GM20431 (cell line): ENCODE data around the gene ACTL7A.

ENCODE experiments used
- in situ Hi-C: fragments of 300-500 bp; cut with MseI, MboI; formaldehyde crosslinking; loops from one replicate; pipeline ENCODE4 v1.15.0; 2020; ENCODE audit warnings: low sequenced_read_pairs; ENCODE audit not compliant: unreplicated experiment

ACTL7A gene

DNA sequence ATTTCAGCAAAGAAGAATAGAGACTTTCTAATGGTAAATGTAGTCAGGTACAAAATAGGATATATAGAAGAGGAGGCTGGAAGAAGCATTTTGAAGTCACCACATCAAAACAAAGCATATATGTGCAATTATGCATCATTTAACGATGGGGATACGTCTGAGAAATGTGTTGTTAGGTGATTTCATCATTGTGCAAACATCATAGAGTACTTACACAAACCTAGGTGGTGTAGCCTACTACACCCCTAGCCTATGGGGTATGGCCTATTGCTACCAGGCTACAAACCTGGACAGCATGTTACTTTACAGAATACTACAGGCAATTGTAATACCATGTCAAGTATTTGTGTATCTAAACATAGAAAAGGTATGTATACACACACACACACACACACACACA, 43.4 kb downstream of the ACTL7A start:
- in situ Hi-C loops, result no loop called here

DNA sequence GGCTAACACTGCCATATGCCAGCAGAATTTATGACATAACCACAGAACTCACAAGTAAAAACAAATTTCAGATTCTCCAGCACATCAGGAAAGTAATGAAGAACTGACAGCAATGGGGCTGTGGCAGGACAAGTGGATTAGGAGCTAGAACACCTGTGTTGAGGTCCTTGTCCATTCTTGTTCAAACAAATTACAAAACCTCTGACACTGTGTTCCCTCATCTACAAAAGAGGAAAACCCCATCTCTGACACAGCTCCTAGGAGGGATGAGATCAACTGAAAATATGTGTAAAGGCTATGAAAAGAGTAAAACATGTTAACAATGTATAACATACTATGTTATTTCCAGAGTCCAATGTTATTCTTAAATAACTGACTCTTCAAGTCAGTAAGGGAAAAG, 48.3 kb downstream of the ACTL7A start:
- in situ Hi-C loops, result no loop called here

DNA sequence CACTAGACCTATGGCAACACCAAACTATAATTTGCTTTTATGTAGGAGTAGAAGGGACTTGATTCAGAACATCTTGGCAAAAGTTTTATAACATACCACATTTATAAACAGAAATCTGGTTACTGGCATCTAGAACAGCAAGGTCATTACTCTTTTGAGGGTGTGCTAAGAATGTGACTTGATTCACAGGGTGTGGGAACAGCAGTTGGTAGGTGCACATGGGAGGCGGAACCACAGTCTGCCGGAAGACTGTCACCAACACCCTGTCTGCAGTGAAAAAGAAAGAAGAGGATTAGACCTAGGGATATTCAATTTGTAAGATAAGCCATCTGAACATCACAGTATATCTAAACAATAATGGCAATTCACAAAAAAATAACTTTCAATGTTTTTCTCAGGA, 48.8 kb downstream of the ACTL7A start:
- in situ Hi-C loops, result no loop called here

DNA sequence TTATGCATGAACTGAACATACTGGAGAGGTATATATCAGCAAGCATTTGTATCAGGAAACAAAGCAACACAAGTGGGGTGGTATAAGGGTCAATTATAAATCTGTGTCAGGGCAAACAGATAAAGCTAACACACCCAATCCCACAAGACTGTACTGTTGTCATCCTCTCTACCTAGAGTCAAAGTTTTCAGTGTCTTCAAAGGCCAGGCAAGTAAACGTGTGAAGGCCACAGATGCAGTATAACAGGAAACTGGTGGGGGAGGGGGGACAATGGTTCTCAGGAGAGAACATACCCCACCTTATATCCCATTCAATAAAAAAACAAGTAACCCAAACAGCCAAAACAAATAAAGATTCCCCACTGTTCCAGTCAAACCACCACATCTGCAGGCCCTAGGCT, 49.8 kb downstream of the ACTL7A start:
- in situ Hi-C loops, result no loop called here
